Omental fat pad (tissue), 4 donors: Measurements from ENCODE around the gene AFAP1. TPM values are rescaled to one million over a fixed set of nuclear protein-coding genes. Genes with fewer than 3 reads are reported as not detected.
"Not testable (repeated sequence)": the region's sequence is repeated elsewhere in the genome, so short reads cannot be mapped to it uniquely, and the experiment has no call there.

Experiments
- ATAC-seq: fragments of 150-250 bp; one replicate; pipeline ENCODE4 v1.9.1; 2016; ENCODE audit warnings: mild to moderate bottlenecking, moderate library complexity; ENCODE audit not compliant: low FRiP score
- DNase-seq: peaks from one replicate; pipeline ENCODE4 v3.0.0-alpha.2; 2019; ENCODE audit warnings: low spot score
- total RNA-seq, 4 donors: library from RNA; depleted of rRNA; stranded (reverse); fragments of >200 nt; gene quantifications; one replicate each; pipeline ENCODE4 v1.1.0, GENCODE V29; 2016
- TF ChIP-seq, protein P1 (sequence below), 3 donors: fragments of 450-650 bp; IDR thresholded peaks; one replicate each; pipeline ENCODE4 v1.5.1; 2016 to 2017; ENCODE audit warnings: antibody characterized with exemption in 3 of 3, mild to moderate bottlenecking in 3 of 3, moderate library complexity in 2 of 3

Gene AFAP1
- total RNA-seq, 4 donors from 2014 or later, result 24.6 to 35.5 (median 26.9) TPM

- DNase-seq, result no peak
- no peak for ATAC-seq
- TF ChIP-seq, protein P1, sequence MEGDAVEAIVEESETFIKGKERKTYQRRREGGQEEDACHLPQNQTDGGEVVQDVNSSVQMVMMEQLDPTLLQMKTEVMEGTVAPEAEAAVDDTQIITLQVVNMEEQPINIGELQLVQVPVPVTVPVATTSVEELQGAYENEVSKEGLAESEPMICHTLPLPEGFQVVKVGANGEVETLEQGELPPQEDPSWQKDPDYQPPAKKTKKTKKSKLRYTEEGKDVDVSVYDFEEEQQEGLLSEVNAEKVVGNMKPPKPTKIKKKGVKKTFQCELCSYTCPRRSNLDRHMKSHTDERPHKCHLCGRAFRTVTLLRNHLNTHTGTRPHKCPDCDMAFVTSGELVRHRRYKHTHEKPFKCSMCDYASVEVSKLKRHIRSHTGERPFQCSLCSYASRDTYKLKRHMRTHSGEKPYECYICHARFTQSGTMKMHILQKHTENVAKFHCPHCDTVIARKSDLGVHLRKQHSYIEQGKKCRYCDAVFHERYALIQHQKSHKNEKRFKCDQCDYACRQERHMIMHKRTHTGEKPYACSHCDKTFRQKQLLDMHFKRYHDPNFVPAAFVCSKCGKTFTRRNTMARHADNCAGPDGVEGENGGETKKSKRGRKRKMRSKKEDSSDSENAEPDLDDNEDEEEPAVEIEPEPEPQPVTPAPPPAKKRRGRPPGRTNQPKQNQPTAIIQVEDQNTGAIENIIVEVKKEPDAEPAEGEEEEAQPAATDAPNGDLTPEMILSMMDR (IDR thresholded peaks at IDR 0.05), result no peak
Observed at GRCh38 chr4:7947927-7948326, 8.3 kb upstream of the AFAP1 start.

GRCh38 chr4:7945709-7946380 is 6.2 kb upstream of the AFAP1 start:
- no peak for DNase-seq
- ATAC-seq, result no peak
- TF ChIP-seq, protein P1 (IDR thresholded peaks at IDR 0.05), result no peak

DNA sequence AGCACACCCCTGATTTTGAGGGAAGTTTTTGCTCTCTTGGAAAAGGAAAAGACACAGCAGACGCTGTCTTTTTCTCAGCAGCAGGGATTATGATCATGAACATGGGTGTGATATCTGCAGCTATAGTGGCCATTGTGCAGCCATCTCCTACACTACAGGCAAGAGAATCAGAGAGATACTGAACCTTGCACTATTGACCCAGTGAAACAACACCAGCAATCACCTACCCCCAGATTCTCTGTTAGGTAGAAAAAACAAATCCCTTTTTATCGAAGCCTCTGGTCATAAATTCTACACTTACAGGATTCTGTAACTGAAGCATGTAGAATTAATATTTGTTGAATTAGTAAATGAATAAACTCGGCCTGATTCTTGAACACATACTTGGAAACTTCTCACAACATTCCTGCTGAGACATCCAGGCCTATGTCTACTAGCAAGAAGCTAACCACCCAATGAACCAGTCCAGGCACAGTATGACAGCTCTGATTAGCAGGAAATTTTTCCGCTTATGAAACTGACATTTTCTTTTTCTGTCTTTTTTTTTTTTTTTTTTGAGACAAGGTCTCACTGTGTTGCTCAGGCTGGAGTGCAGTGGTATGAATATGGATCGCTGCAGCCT is 5.0 kb upstream of the AFAP1 start:
- TF ChIP-seq, protein P1 (IDR thresholded peaks at IDR 0.05), result no peak
- DNase-seq (no peak), ATAC-seq (no peak)

DNA sequence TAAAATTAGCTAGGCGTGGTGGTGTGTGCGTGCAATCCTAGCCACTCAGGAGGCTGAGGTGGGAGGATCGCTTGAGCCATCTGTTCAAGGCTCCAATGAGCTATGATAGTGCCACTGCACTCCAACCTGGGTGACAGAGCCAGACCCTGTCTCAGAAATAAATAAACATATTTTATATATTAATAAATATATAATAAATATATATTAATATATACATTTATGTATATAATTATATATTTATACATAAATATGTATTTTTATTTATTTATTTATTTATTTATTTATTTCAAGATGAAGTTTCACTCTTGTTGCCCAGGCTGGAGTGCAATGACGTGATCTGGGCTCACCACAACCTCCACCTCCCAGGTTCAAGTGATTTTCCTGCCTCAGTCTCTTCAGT is 4.0 kb upstream of the AFAP1 start:
- ATAC-seq, DNase-seq: not testable (repeated sequence)

- TF ChIP-seq, protein P1 (IDR thresholded peaks at IDR 0.05), result no peak
- no peak for ATAC-seq
- no peak for DNase-seq
Observed at GRCh38 chr4:7943211-7943610, 3.5 kb upstream of the AFAP1 start.

DNA sequence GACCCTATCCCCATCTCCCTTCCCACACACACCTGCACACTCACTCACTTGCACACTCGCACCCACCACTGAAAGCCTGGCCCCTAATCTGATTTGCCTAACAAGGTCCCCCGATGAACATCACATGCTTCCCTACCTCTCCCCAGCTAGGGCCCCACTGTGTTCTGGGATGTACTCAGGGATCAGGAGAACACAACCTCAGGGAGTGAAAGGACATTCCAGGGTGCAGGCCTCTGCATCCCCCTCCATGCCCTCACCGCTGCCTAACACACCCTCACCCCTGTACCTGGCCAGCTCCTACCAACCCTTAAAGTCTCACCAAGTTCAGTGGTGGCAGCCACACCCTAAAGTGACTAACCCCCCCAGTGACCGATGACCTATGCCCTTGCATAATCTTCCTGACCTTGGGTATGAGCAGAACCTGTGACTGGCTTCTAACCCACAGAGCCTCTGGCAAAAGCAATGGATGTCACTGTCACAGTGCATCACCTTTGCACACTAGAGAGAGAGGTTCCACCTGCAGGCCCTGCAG is 2.4 kb upstream of the AFAP1 start:
- ATAC-seq, result no peak
- no peak for DNase-seq
- TF ChIP-seq, protein P1 (IDR thresholded peaks at IDR 0.05), result no peak

DNA sequence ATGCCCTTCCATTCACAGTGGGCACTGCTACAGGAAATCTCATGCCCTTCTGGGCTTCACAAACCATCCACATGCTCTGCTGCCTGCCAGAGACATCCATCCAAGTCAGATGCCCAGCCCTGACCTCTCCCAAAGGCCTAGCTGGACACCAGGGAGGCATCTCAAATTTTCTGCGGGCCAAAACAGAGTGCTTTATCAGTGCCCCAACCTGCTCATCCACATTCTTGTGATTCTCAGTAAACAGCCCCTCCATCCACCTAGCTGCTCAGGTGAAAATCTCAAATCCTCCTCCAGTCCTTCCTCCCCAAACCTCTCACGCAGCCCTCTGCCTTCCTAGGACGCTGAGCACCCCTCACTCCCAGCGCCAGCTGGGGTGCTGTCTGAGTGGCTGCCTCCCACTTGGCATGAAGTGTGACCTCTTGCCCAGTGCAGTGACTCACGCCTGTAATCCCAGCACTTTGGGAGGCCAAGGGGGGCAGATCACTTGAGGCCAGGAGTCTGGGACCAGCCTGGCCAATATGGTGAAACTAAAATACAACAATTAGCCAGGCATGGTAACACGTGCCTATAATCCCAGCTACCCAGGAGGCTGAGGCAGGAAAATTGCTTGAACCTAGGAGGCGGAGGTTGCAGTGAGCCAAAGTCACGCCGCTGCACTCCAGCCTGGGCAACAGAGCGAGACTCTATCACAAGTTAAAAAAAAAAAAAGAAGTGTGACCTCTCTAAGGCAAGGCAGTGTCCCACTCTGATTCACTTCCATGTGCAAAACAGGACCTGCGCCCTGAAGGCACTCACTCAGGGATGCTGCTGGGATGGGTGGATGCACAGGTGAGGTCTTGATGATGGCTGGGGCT is 1.7 kb upstream of the AFAP1 start:
- DNase-seq (no peak), ATAC-seq (peak; percentile 38)
- TF ChIP-seq, protein P1 (IDR thresholded peaks at IDR 0.05), result no peak
